ENCODE measurements around the gene CCDC68.
"Not testable (repeated sequence)": the region's sequence is repeated elsewhere in the genome, so short reads cannot be mapped to it uniquely, and the experiment has no call there.

The CCDC68 gene

GRCh38 chr18:54871231-54871630 is 88.0 kb downstream of the CCDC68 start:
- DNase-seq: no peak

DNA sequence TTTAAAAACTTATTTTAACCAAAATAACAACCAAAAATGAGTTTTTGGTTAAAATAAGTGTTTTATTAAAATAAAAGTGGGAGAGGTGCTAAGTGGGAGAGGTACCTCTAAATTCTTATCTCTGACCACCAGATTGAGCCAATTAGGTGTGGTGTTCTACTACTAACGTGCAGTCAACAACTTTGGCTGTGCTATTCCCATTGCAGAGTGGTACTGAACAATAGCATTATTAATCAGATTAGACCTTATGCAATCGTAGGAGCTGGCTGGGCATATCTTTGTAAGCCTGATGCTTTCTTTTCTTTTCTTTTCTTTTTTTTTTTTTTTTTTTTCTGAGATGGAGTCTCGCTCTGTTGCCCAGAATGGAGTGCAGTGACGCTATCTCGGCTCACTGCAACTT is 92.1 kb downstream of the CCDC68 start:
- no peak for DNase-seq

DNA sequence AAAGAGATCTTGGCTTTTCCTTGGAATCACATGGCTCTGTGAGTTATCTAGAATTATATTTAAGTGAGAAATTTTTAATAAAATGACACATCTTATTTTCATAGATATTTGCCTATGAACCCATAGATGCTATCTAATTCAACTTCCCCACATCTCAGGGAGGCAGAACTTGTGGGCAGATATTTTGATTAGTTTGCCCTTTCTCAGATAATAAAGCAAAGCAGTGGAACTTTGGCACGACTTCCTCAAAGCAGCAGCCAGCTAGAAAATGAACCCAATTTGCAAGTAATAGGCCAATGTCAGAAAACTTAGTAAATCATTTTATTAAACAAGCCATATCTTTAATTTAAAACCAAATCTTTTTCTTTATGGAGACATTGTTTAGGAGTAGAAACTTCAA is 98.3 kb downstream of the CCDC68 start:
- DNase-seq: no peak

- DNase-seq: no peak
Observed at GRCh38 chr18:54859667-54860421, 99.4 kb downstream of the CCDC68 start.

- DNase-seq: no peak
Observed at GRCh38 chr18:54857499-54857898, 101.8 kb downstream of the CCDC68 start.

- DNase-seq: no peak
Observed at GRCh38 chr18:54856105-54856646, 103.1 kb downstream of the CCDC68 start.

- DNase-seq: not testable (repeated sequence)
Observed at GRCh38 chr18:54855050-54855449, 104.2 kb downstream of the CCDC68 start.

DNA sequence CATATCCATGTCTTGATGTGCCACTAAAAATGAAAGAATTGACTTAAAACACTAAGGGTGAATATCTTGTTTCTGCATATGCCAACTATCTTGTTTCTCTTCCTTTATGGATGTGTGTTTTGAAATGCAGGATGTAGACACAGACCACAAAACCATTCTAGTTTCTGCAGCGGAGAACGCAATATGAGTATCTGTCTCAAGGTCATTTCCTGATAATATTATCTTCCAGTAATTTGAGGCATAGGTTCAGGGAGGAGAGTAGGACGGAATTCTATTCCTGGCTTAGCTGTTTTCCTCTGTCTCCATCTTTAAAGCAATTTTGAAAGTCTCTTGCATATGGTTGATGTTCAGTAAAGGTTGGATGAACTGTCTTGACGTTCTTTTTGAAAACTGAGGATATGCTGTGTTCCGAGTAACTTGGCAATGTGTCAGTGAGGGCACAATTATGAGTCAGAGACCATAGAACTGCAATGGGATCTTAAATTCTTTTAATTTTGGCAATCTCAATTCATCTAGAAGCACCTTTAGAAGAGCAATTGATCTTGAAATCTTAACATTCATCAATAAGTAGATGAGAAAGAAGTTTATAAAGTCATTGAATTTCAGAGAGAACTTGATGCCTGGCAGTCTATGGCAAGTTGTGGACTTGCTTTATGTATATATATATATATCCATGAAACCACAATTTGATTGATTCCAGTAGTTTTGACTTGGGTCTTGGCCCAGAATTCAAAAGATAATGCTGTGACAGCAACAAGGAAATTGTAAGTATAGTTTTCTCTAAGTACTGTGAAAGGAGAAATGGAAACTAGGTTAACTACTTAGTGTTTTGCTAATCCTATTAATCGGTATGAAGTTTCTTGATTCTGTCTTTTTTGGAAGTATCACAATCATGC is 106.2 kb downstream of the CCDC68 start:
- DNase-seq: no peak
